ENCODE results near the gene GFY.

DNA sequence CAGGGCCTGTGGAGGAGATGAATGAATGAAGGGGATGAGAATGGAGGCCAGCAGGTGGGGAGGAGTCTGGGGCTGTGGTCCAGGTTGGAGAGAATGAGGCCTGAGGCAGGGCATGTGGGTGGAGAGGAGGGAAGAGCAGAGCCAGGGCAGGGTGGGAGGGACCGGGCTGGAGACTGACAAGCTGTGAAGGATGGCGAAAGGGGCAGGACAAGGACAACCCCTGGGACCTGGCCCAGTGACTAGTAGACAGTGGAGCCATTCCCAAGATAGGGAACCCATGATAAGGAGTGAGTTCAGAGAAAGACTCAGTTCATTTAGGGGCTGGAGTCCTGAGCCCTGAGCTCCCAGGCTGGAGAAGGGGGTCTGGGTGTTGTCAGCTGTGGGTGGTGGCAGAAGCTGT lies 5.0 kb upstream of the GFY start:
- TF ChIP-seq YY1 (IDR thresholded peaks at IDR 0.05; ENCODE audit: insufficient read depth, insufficient read length) (no peak), ZNF274 (IDR thresholded peaks at IDR 0.05; ENCODE audit: low read depth, low read length) (no peak)

All from NT2/D1 (cell line).